Measurements from ENCODE around the gene SNF8.

SNF8 gene

GRCh38 chr17:48944515-48945260 lies at the start of gene SNF8:
SNF8 (minus strand) TSS chr17:48944842; CDS start chr17:48944734, 108 bp downstream.
- TF ChIP-seq CTCF (IDR thresholded peaks at IDR 0.05; ENCODE audit: low read depth, low read length) = no peak
- H3K4me3 ChIP-seq (ENCODE audit: low read depth, low read length) = peak within 1 kb of the TSS; percentile 88

- no peak overlapping the region for H3K4me3 ChIP-seq (ENCODE audit: low read depth, low read length)
- no peak for TF ChIP-seq CTCF (IDR thresholded peaks at IDR 0.05; ENCODE audit: low read depth, low read length)
Observed at GRCh38 chr17:48993951-48994350, 49.3 kb upstream of the SNF8 start.

- TF ChIP-seq CTCF (IDR thresholded peaks at IDR 0.05; ENCODE audit: low read depth, low read length) = no peak
- H3K4me3 ChIP-seq (ENCODE audit: low read depth, low read length) = no peak overlapping the region
Observed at GRCh38 chr17:48993305-48993704, 48.7 kb upstream of the SNF8 start.

- no peak overlapping the region for H3K4me3 ChIP-seq (ENCODE audit: low read depth, low read length)
- TF ChIP-seq CTCF (IDR thresholded peaks at IDR 0.05; ENCODE audit: low read depth, low read length) = no peak
Observed at GRCh38 chr17:48992444-48992843, 47.8 kb upstream of the SNF8 start.

- TF ChIP-seq CTCF (IDR thresholded peaks at IDR 0.05; ENCODE audit: low read depth, low read length) = no peak
- no peak overlapping the region for H3K4me3 ChIP-seq (ENCODE audit: low read depth, low read length)
Observed at GRCh38 chr17:48990882-48991357, 46.3 kb upstream of the SNF8 start.

- TF ChIP-seq CTCF (IDR thresholded peaks at IDR 0.05; ENCODE audit: low read depth, low read length) = no peak
- no peak overlapping the region for H3K4me3 ChIP-seq (ENCODE audit: low read depth, low read length)
Observed at GRCh38 chr17:48989100-48989499, 44.5 kb upstream of the SNF8 start.

- H3K4me3 ChIP-seq (ENCODE audit: low read depth, low read length) = no peak overlapping the region
- TF ChIP-seq CTCF (IDR thresholded peaks at IDR 0.05; ENCODE audit: low read depth, low read length) = no peak
Observed at GRCh38 chr17:48985436-48986245, 41.0 kb upstream of the SNF8 start.

All from WI38 (cell line).